Dedifferentiated amniotic fluid mesenchymal stem cell (primary cell): ENCODE results near the gene KRTAP10-10.
"Not testable (repeated sequence)": the region's sequence is repeated elsewhere in the genome, so short reads cannot be mapped to it uniquely, and the experiment has no call there.

Experiments used
- DNase-seq: peaks from one replicate; pipeline ENCODE4 v3.0.0-alpha.2; 2016; ENCODE audit errors: extremely low spot score

The KRTAP10-10 gene

GRCh38 chr21:44626673-44627143 lies 10.4 kb upstream of the KRTAP10-10 start, which contains the start of gene KRTAP10-9:
Gene KRTAP10-9, plus strand, starts transcription at chr21:44627093. Its CDS starts 79 bp downstream, at chr21:44627172.
- DNase-seq, result no peak

GRCh38 chr21:44627181-44627822 lies 9.9 kb upstream of the KRTAP10-10 start:
- not testable (repeated sequence) for DNase-seq

GRCh38 chr21:44627831-44628233 lies 9.3 kb upstream of the KRTAP10-10 start:
- DNase-seq, result not testable (repeated sequence)

- DNase-seq, result no peak
These were observed 8.3 kb upstream of the KRTAP10-10 start for GRCh38 chr21:44628707-44629391.

- no peak for DNase-seq
These were observed 6.7 kb upstream of the KRTAP10-10 start for GRCh38 chr21:44630440-44630839.

- DNase-seq, result no peak
These were observed 5.1 kb upstream of the KRTAP10-10 start for GRCh38 chr21:44632067-44632466.

- no peak for DNase-seq
These were observed 743 bp upstream of the KRTAP10-10 start for GRCh38 chr21:44636209-44637017.

- not testable (repeated sequence) for DNase-seq
These were observed 744 bp downstream of the KRTAP10-10 start for GRCh38 chr21:44637851-44638348.

- not testable (repeated sequence) for DNase-seq
These were observed 1.6 kb downstream of the KRTAP10-10 start for GRCh38 chr21:44638506-44639330.

- no peak for DNase-seq
These were observed 2.1 kb downstream of the KRTAP10-10 start for GRCh38 chr21:44639331-44639655.

GRCh38 chr21:44640761-44641160 lies 3.6 kb downstream of the KRTAP10-10 start:
- no peak for DNase-seq

- no peak for DNase-seq
These were observed 6.7 kb downstream of the KRTAP10-10 start for GRCh38 chr21:44643741-44644310.

GRCh38 chr21:44644878-44645277 lies 7.7 kb downstream of the KRTAP10-10 start:
- DNase-seq, result no peak

- not testable (repeated sequence) for DNase-seq
These were observed 9.4 kb downstream of the KRTAP10-10 start, which contains the start of gene KRTAP10-11 for GRCh38 chr21:44646366-44647221. Gene KRTAP10-11, plus strand, starts transcription at chr21:44646414. Its CDS starts 45 bp downstream, at chr21:44646459.

GRCh38 chr21:44647222-44647552 lies 10.0 kb downstream of the KRTAP10-10 start:
- DNase-seq, result no peak

GRCh38 chr21:44648557-44649311 lies 11.6 kb downstream of the KRTAP10-10 start:
- no peak for DNase-seq

GRCh38 chr21:44649521-44650100 lies 12.5 kb downstream of the KRTAP10-10 start:
- DNase-seq, result no peak

- DNase-seq, result no peak
These were observed 13.3 kb downstream of the KRTAP10-10 start for GRCh38 chr21:44650265-44650972.
